ENCODE measurements around the gene NAALADL2. TPM values are rescaled to one million over a fixed set of nuclear protein-coding genes. Genes with fewer than 3 reads are reported as not detected.
"Not testable (repeated sequence)": the region's sequence is repeated elsewhere in the genome, so short reads cannot be mapped to it uniquely, and the experiment has no call there.

Gene NAALADL2
- total RNA-seq, 2 donors from 2014 or later = 6.2 to 14.5 TPM

DNA sequence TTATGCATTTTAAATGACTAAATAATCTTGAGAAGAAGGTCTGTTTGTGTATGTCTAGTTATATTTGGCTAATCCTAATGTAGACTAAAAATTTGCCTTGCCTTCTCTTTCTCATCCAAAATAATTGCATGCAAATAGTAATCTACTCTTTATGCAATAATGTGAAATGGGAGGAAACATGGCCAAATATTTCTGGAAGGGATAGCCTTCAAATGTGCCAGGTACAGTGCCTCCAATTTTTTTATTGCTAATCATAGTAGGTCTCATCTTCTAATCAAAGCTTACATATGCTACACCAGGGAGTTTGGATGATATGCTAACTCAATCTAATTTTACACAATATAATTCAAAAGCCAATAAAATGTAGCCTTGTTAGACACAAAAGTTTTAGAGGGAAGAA, 911.3 kb downstream of the NAALADL2 start:
- no peaks in the 10 kb centered on the region for H3K36me3 ChIP-seq (replicated peaks in 1 of 2; ENCODE audit: insufficient read depth in 1 of 2, low read depth in 2 of 2)
- H3K4me3 ChIP-seq = no peak overlapping the region
- ATAC-seq (no peak), DNase-seq (no peak)
- H3K27me3 ChIP-seq = no peaks in the 10 kb centered on the region
- no peak for TF ChIP-seq CTCF (IDR thresholded peaks at IDR 0.05)
- TF ChIP-seq POLR2A (IDR thresholded peaks at IDR 0.05) = no peak
- intact Hi-C loops (cut with DNase I) = no loop called here
- no peaks in the 10 kb centered on the region for H3K4me1 ChIP-seq
- no peak overlapping the region for H3K27ac ChIP-seq
- no peaks in the 10 kb centered on the region for H3K9me3 ChIP-seq

- Histone ChIP-seq H3K36me3 (replicated peaks in 1 of 2; ENCODE audit: insufficient read depth in 1 of 2, low read depth in 2 of 2) (no peaks in the 10 kb centered on the region), H3K4me3 (no peak overlapping the region), H3K9me3 (no peaks in the 10 kb centered on the region), H3K4me1 (peaks cover 7% of the 10 kb centered on the region), H3K27ac (no peak overlapping the region), H3K27me3 (no peaks in the 10 kb centered on the region)
- DNase-seq (no peak), ATAC-seq (no peak)
- TF ChIP-seq POLR2A (IDR thresholded peaks at IDR 0.05) (no peak), CTCF (IDR thresholded peaks at IDR 0.05) (no peak)
- 51 to 57% methylated on average over 3 of the region's 3 CpGs for WGBS, 2 donors
- intact Hi-C loops (cut with DNase I) = no loop called here
Observed at GRCh38 chr3:175777495-175777894, 918.4 kb downstream of the NAALADL2 start.

DNA sequence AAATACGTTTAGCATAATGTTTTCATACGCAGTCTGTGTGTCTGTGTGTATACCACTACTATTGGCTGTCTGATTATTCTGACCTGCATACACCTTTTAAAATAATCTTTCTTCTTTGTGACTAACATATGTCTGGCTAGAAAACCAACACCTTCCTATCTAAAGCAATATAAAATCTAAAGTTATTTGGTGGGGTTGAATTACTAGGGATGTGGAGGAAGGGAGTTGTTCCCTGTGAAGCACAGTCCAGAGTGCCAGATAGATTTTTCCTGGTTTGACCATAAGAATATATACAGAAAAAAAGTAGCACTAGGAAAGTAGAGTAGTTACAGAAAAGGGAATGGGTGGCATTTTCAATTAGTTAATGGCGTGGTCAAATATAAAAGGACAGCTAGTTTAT, 918.8 kb downstream of the NAALADL2 start:
- Histone ChIP-seq H3K27me3 (no peaks in the 10 kb centered on the region), H3K4me1 (peaks cover 7% of the 10 kb centered on the region), H3K4me3 (no peak overlapping the region), H3K9me3 (no peaks in the 10 kb centered on the region), H3K36me3 (replicated peaks in 1 of 2; ENCODE audit: insufficient read depth in 1 of 2, low read depth in 2 of 2) (no peaks in the 10 kb centered on the region), H3K27ac (no peak overlapping the region)
- intact Hi-C loops (cut with DNase I) = no loop called here
- 86 to 91% methylated on average over 3 of the region's 3 CpGs for WGBS, 2 donors
- DNase-seq (no peak), ATAC-seq (no peak)
- TF ChIP-seq CTCF (IDR thresholded peaks at IDR 0.05) = no peak
- no peak for TF ChIP-seq POLR2A (IDR thresholded peaks at IDR 0.05)

DNA sequence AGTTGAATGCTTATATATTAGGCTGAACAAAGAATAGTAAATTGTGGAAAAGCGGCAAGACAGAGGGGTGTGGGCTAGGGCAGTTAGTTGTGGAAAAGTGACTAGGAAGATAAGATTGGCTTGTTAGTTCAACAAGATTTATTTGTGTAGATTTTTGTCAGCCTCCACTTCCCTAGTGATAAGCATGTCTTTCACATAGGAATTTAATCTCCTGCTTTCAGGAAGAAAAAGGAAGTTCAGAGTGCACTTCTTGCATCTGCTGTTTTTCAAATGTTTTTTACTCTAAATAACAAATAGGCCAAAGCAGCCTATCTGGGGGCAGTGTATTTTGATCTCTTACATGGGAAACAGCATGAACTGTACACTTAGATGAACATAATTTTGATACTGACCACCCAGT, 919.9 kb downstream of the NAALADL2 start:
- Histone ChIP-seq H3K27ac (no peak overlapping the region), H3K4me3 (no peak overlapping the region), H3K4me1 (peaks cover 7% of the 10 kb centered on the region), H3K27me3 (no peaks in the 10 kb centered on the region), H3K9me3 (no peaks in the 10 kb centered on the region), H3K36me3 (replicated peaks in 1 of 2; ENCODE audit: insufficient read depth in 1 of 2, low read depth in 2 of 2) (no peaks in the 10 kb centered on the region)
- intact Hi-C loops (cut with DNase I) = no loop called here
- ATAC-seq (no peak), DNase-seq (no peak)
- WGBS, 2 donors = 14 to 23% methylated on average over 1 of the region's 1 CpG
- TF ChIP-seq CTCF (IDR thresholded peaks at IDR 0.05) (no peak), POLR2A (IDR thresholded peaks at IDR 0.05) (no peak)

GRCh38 chr3:175787109-175787508, 928.0 kb downstream of the NAALADL2 start:
- intact Hi-C loops (cut with DNase I) = not testable (repeated sequence)

More at GRCh38 chr3:175787109-175787508, 928.0 kb downstream of the NAALADL2 start:
- not testable (repeated sequence) for H3K4me3 ChIP-seq; DNase-seq; H3K9me3 ChIP-seq; H3K27me3 ChIP-seq; H3K4me1 ChIP-seq; ATAC-seq; H3K36me3 ChIP-seq (replicated peaks in 1 of 2; ENCODE audit: insufficient read depth in 1 of 2, low read depth in 2 of 2); H3K27ac ChIP-seq
- 84% methylated on average over 9 to 16 of the region's 16 CpGs for WGBS, 2 donors

All from body of pancreas (tissue), 4 donors.